Astrocyte of the cerebellum (primary cell): Measurements from ENCODE around the gene TMEM131.

Source experiments
- DNase-seq: peaks from one replicate; pipeline ENCODE4 v3.0.0-alpha.2; 2011; ENCODE audit warnings: low read depth
- H3K4me3 ChIP-seq: 2 replicates; pipeline ENCODE4 v1.5.1; 2011; ENCODE audit warnings: mild to moderate bottlenecking, low read depth, low read length, moderate library complexity
- in situ Hi-C: cut with HindIII; loops from 2 replicates; pipeline ENCODE4 v1.10.0; 2017; ENCODE audit warnings: low sequenced_read_pairs
- TF ChIP-seq, protein P1 (sequence below): IDR thresholded peaks from 2 replicates; pipeline ENCODE4 v1.5.1; 2012; ENCODE audit warnings: low read length, low read depth, moderate library complexity, mild to moderate bottlenecking; ENCODE audit errors: missing control alignments

TMEM131 gene

GRCh38 chr2:97999536-97999935 lies 3.8 kb upstream of the TMEM131 start:
- in situ Hi-C loops: no loop called here
- H3K4me3 ChIP-seq: no peak overlapping the region

GRCh38 chr2:97998431-97999005 lies 2.8 kb upstream of the TMEM131 start:
- H3K4me3 ChIP-seq: no peak overlapping the region
- TF ChIP-seq, protein P1, sequence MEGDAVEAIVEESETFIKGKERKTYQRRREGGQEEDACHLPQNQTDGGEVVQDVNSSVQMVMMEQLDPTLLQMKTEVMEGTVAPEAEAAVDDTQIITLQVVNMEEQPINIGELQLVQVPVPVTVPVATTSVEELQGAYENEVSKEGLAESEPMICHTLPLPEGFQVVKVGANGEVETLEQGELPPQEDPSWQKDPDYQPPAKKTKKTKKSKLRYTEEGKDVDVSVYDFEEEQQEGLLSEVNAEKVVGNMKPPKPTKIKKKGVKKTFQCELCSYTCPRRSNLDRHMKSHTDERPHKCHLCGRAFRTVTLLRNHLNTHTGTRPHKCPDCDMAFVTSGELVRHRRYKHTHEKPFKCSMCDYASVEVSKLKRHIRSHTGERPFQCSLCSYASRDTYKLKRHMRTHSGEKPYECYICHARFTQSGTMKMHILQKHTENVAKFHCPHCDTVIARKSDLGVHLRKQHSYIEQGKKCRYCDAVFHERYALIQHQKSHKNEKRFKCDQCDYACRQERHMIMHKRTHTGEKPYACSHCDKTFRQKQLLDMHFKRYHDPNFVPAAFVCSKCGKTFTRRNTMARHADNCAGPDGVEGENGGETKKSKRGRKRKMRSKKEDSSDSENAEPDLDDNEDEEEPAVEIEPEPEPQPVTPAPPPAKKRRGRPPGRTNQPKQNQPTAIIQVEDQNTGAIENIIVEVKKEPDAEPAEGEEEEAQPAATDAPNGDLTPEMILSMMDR: no peak
- DNase-seq: no peak
- in situ Hi-C loops: no loop called here

More at GRCh38 chr2:97999536-97999935, 3.8 kb upstream of the TMEM131 start:
- TF ChIP-seq, protein P1: no peak
- DNase-seq: no peak

DNA sequence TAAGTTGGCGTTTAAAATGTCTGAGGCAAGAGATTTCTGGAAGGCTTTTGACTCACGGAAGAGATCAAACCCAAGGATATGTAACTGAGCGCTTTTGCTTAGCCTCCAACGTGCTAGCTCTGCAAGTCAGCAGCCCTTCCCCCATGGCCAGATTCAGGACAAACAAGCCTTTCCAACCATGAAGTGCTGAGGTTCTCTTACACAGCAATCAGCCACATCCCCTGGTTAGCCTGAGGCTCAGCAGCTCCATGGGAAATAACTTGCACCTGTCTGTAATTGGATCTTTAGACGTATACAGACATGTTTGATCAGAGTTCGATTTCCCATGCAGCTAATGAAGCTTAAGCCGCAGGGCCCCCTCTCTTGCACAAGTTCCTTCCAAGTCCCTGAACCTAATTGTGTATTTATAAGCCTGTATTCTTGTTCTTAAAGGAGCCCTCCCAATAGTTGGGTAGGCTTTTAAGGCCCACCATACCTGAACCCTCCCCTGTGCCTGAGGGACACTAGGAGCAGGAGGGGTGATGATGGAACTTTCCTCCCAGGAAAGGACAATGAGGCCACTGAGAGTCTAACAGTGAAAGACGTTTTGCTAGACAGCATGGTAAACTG lies 2.1 kb upstream of the TMEM131 start:
- TF ChIP-seq, protein P1: no peak
- H3K4me3 ChIP-seq: no peak overlapping the region
- no peak for DNase-seq
- in situ Hi-C loops: no loop called here

GRCh38 chr2:97996679-97997078 lies 931 bp upstream of the TMEM131 start:
- DNase-seq: no peak
- TF ChIP-seq, protein P1: no peak
- peak overlapping the region; percentile 77 for H3K4me3 ChIP-seq
- in situ Hi-C loops: no loop called here

GRCh38 chr2:97995026-97995733 lies 568 bp downstream of the TMEM131 start:
- in situ Hi-C loops: no loop called here
- peak overlapping the region; percentile 77 for H3K4me3 ChIP-seq
- no peak for DNase-seq
- TF ChIP-seq, protein P1: no peak

DNA sequence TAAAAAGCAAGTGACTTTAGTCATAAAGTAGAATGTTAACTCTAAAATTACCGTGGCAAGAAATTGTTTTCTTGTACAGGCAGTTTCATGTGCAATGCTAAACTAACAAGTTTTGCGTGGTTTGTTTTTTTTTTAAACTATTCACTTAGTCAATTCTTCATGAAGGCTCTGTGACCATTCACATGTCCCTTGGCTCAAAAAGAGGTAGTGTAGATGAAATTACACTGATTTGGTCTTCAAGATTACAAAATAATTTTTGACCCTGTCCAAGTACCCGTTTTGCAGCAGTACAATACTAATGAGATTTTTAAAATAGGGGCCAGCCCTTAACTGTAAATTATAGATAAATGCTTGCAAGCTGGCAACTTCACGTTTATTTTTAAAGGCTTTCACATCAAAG lies 1.3 kb downstream of the TMEM131 start:
- in situ Hi-C loops: no loop called here
- peak overlapping the region; percentile 77 for H3K4me3 ChIP-seq
- TF ChIP-seq, protein P1: no peak
- no peak for DNase-seq
